ENCODE measurements around the gene GALT. TPM values are rescaled to one million over a fixed set of nuclear protein-coding genes. Genes with fewer than 3 reads are reported as not detected.

GALT gene
- total RNA-seq, 4 donors from 2014 or later, result 73.5 to 147 (median 97.3) TPM

DNA sequence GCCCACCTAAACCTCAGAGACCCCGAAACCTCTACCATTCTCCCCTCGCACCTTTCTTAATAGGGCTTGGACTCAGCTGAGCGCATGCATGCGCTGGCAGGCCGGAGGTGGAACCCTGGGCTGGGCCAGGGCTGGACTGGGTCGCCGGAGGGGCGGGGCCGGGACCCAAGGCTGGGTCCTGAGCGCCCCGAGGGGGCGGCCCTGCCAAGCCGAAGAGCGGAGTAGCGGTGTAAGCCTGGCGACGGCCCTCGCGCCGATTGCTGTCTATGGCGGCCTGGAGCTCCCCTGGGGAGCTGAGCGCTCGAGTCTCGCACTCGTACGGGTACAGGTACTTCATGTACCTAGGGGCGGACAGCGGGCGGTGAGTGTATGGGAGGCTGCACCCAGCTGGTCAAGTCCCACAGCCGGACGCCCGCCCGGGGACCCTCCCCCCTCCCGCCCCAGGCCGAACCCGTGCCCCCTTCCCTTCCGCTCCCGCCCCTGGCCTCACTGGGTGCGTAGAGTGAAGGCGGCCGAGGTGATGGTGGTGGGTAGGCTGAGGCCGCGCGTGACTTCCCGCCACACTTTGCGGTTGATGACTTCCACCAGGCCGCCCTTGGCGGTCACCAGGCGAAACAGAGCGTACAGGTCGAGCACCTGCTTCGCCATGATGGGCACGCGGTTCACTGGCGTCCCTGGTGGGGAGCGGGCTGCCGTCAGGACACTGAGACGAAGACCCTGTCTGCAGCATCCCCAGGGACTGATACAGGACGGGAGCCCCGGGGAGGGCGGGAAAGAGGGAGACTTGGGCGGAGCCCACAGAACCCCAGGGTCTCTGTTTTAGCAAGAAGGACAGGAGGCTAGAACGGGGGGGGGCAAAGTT is 22.9 kb upstream of the GALT start:
- H3K27me3 ChIP-seq, result peaks cover 70% of the 10 kb centered on the region
- no peaks in the 10 kb centered on the region for H3K9me3 ChIP-seq
- H3K4me3 ChIP-seq, result no peak overlapping the region
- in situ Hi-C loops (cut with MboI; ENCODE audit: low pct_ligation_motif_present in 1 of 4, low pct_unique_long_range_greater_than_20kb in 1 of 4, low sequenced_read_pairs in 3 of 4) (no loop called here), intact Hi-C loops (cut with DNase I; ENCODE audit: low total_unique reads) (no loop called here)
- TF ChIP-seq POLR2AphosphoS5 (IDR thresholded peaks at IDR 0.05), result no peak
- no peak for TF ChIP-seq POLR2A (IDR thresholded peaks at IDR 0.05)
- no peak for TF ChIP-seq CTCF (IDR thresholded peaks at IDR 0.05)
- TF ChIP-seq EP300 (IDR thresholded peaks at IDR 0.05; ENCODE audit: low read depth), result no peak
- WGBS, 2 donors (ENCODE audit: low coverage in 1 of 2), result 27% methylated on average over 43 of the region's 63 CpGs; no CpG with 5 or more reads in 1 of the 2 donors
- no peak for DNase-seq
- H3K4me1 ChIP-seq, result peaks cover 4 to 22% (median 17%) of the 10 kb centered on the region in 4 donors
- no peaks in the 10 kb centered on the region for H3K36me3 ChIP-seq
- H3K27ac ChIP-seq, result no peak overlapping the region

DNA sequence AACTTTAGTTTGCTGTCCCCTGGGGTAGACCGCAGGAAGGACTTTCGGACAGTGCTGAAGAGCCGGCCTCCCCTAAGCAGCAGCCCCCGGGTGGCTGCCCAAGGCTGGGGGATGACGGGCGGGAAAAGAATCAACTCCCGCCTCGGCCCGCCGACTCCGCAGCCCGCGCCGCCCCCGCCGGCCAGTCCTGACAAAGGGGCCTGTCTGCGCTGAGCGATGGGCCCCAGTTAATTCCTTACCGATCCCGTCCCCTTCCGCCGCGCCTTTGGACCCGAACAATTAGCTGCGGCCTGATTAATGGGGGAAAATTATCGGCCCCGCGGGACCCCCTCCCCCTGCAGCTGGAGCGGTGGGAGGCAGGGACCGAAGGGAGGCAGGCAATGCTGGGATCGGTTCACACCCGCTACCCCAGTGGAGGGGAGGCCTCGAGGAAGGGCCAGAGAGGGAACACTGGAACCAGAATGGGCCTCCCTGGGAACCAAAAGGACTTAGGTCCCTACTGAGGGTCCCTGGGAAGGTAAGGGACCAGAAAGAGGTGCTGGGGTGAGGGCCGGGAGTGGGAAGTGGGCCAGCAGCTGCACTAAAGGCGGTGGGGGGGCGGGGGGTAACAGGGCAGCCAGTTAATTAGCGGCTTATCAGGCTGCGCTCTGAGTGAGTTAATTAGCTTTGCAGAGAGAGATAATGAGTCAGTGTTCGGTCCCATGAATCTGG is 21.8 kb upstream of the GALT start:
- H3K9me3 ChIP-seq, result no peaks in the 10 kb centered on the region
- no peak overlapping the region for H3K4me3 ChIP-seq
- H3K4me1 ChIP-seq, result peaks cover 8 to 24% (median 16%) of the 10 kb centered on the region in 4 donors
- peaks cover 80% of the 10 kb centered on the region for H3K27me3 ChIP-seq
- no peaks in the 10 kb centered on the region for H3K36me3 ChIP-seq
- no peak for TF ChIP-seq CTCF (IDR thresholded peaks at IDR 0.05)
- TF ChIP-seq EP300 (IDR thresholded peaks at IDR 0.05; ENCODE audit: low read depth), result no peak
- no peak for TF ChIP-seq POLR2A (IDR thresholded peaks at IDR 0.05)
- no peak for TF ChIP-seq POLR2AphosphoS5 (IDR thresholded peaks at IDR 0.05)
- 32 to 33% methylated on average over 4 to 39 of the region's 39 CpGs for WGBS, 2 donors (ENCODE audit: low coverage in 1 of 2)
- intact Hi-C loops (cut with DNase I; ENCODE audit: low total_unique reads), result no loop called here
- H3K27ac ChIP-seq, result no peak overlapping the region
- no peak for DNase-seq
- in situ Hi-C loops (cut with MboI; ENCODE audit: low pct_ligation_motif_present in 1 of 4, low pct_unique_long_range_greater_than_20kb in 1 of 4, low sequenced_read_pairs in 3 of 4), result no loop called here

GRCh38 chr9:34625186-34625486 is 21.3 kb upstream of the GALT start:
- Histone ChIP-seq H3K27ac (no peak overlapping the region), H3K4me1 (peaks cover 8 to 20% (median 13%) of the 10 kb centered on the region in 4 donors), H3K9me3 (no peaks in the 10 kb centered on the region), H3K36me3 (no peaks in the 10 kb centered on the region), H3K4me3 (no peak overlapping the region), H3K27me3 (peaks cover 85% of the 10 kb centered on the region)
- DNase-seq, result no peak
- 76% methylated on average over 3 of the region's 3 CpGs; no CpG with 5 or more reads in 1 of the 2 donors for WGBS, 2 donors (ENCODE audit: low coverage in 1 of 2)
- in situ Hi-C loops (cut with MboI; ENCODE audit: low pct_ligation_motif_present in 1 of 4, low pct_unique_long_range_greater_than_20kb in 1 of 4, low sequenced_read_pairs in 3 of 4) (no loop called here), intact Hi-C loops (cut with DNase I; ENCODE audit: low total_unique reads) (no loop called here)
- no peak for TF ChIP-seq CTCF (IDR thresholded peaks at IDR 0.05)
- TF ChIP-seq EP300 (IDR thresholded peaks at IDR 0.05; ENCODE audit: low read depth), result no peak
- TF ChIP-seq POLR2AphosphoS5 (IDR thresholded peaks at IDR 0.05), result no peak
- TF ChIP-seq POLR2A (IDR thresholded peaks at IDR 0.05), result no peak
